ENCODE results near the gene NID2. TPM values are rescaled to one million over a fixed set of nuclear protein-coding genes. Genes with fewer than 3 reads are reported as not detected.

NID2 gene
- polyA plus RNA-seq, 3 donors = 4.0 to 25.9 (median 21.7) TPM

GRCh38 chr14:52015411-52016030, 53.3 kb downstream of the NID2 start:
- WGBS, 3 donors = 58 to 73% (median 72%) methylated on average over 8 of the region's 8 CpGs
- no peak overlapping the region for H3K27ac ChIP-seq (ENCODE audit: low read depth, low read length)

DNA sequence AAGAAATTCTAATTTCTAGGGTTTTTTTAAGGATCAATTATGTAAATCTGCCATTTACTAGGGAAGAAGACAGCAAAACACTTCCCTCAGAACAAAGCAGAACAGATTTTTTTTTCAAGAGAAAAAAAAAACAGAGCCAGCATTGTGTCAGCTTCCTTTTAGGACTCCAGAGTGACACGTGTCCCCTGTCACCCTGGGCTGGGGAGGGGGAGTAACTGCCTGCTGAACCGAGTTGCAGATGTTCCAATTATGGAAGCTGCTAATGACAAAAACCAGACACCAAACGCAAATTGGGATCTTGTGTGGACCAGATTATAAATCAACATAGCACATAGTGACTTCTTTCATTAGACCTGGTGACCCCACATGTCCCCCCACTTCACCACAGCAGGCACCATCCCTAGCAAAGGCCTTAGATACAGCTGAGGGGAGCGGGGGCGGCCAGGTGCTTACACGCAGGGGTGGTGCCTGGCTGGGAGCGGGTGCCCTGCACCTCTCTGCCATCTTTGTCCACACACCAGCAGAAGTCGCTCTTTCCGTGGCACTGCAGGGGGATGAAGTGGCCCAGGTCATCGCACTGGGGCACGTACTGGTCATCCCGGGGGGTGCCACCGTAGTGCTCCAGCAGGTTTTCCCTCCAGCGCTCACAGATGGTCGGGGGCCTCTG, 54.1 kb downstream of the NID2 start:
- WGBS, 3 donors = 78 to 84% (median 78%) methylated on average over 15 of the region's 15 CpGs
- no peak overlapping the region for H3K27ac ChIP-seq (ENCODE audit: low read depth, low read length)

- no peak overlapping the region for H3K27ac ChIP-seq (ENCODE audit: low read depth, low read length)
- 59 to 75% (median 68%) methylated on average over 11 of the region's 11 CpGs for WGBS, 3 donors
Observed at GRCh38 chr14:52013984-52014600, 54.8 kb downstream of the NID2 start.

DNA sequence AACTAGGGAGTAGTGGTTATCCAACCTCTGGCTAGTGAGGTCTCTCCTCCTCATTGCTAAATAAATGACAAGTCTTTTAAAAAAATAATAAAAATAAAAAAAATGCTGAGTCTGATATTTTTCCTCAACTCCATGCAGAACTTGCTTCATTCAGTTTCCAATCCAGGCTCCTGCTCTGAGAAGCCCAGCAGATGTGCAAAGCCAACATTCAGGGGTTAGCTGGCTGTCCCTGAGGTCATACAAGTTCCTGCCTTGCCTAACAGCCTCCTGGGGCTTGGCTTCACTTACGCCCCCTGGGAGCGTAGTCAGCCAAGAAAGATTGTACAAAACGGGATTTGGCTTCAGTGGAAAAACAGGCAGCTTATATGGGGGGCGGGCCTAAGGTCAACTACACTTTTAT, 56.2 kb downstream of the NID2 start:
- 33 to 40% (median 38%) methylated on average over 4 of the region's 4 CpGs for WGBS, 3 donors
- H3K27ac ChIP-seq (ENCODE audit: low read depth, low read length) = no peak overlapping the region

DNA sequence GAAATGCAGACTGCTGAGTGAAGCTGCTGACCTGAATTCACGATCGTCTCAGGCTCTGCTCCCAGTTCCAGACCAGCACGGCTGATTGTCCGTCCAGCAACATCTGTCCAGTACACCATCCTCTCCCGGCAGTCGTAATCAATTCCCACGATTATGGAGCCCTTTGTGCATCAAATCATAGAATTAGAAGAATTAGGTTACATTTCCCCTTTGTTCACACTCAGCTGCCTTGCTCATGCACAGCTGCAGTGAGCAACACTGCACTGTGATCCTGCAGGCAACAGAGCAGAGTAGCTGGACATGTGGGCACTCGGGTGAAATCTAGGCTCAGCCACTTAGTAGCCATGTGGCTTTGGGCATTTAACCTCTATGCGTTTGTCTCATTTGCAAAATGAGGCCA, 57.3 kb downstream of the NID2 start:
- WGBS, 3 donors = 75 to 93% (median 83%) methylated on average over 9 of the region's 9 CpGs
- H3K27ac ChIP-seq (ENCODE audit: low read depth, low read length) = no peak overlapping the region

DNA sequence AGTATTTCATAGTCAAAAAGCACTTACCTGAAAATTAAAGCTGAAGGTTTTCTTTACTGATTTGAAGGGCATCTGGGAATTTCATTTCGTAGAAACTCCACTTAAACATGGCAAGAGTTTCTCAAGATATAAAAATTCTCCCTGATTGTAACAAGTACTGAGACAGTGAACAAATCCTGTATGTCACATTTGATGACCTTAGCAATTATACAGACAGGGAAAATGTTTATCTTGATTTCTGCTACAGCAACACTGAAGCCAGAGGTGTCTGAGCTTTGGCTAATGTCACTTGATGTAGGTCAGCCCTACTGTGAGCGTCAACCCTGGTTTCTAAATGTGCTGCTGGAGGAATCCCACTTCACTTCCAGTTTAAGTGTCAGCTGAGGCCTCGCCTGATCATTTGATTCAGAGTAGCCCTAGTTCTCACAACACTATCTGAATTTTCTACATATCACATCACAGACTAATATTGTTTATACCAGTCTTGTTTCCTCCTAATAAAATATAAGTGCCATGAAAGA, 58.6 kb downstream of the NID2 start:
- WGBS, 3 donors = 79 to 92% (median 92%) methylated on average over 3 of the region's 3 CpGs
- H3K27ac ChIP-seq (ENCODE audit: low read depth, low read length) = no peak overlapping the region

DNA sequence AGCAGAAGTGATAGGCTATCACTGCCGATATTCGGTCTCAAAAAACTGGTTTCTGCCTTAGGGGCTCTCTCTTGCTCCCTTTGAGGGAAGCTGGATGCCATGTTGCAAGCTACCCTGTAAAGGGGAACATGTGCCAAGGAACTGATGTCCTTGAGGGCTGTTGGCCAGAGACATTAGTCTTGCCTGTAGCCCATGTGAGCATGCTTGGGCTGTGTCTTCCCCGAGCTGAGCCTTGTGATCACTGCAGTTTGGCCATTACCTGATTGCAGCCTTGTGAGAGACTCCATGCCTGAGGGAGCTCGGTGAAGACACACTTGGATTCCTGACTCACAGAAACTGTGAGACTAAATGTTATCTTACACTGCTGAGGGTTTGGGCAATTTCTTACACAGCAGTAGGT, 60.7 kb downstream of the NID2 start:
- H3K27ac ChIP-seq (ENCODE audit: low read depth, low read length) = no peak overlapping the region

GRCh38 chr14:52007637-52008036, 61.2 kb downstream of the NID2 start:
- WGBS, 3 donors = 63 to 92% (median 80%) methylated on average over 1 of the region's 1 CpG
- no peak overlapping the region for H3K27ac ChIP-seq (ENCODE audit: low read depth, low read length)

More for the DNA sequence above, 60.7 kb downstream of the NID2 start:
- 90 to 95% (median 94%) methylated on average over 4 of the region's 4 CpGs for WGBS, 3 donors

DNA sequence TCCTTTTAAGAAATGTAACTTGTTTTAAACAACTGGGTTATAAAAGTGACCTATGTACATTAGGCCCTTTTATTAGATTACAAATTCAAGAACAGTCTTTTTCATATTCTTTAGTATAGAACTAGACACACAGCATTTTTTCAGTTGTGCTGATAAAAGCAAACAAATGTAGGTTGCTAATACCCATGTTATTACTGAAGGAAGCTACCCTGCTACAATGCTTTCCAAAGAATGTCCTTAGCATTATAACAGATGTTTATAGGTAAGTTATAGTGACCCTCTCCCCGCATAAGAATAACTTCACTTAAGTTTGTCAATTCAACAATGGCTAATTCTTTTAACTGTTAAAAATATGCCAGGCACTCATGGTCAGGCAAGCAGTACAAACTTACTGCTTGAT, 61.6 kb downstream of the NID2 start:
- H3K27ac ChIP-seq (ENCODE audit: low read depth, low read length) = no peak overlapping the region
- WGBS, 3 donors = 88 to 90% (median 89%) methylated on average over 1 of the region's 1 CpG

DNA sequence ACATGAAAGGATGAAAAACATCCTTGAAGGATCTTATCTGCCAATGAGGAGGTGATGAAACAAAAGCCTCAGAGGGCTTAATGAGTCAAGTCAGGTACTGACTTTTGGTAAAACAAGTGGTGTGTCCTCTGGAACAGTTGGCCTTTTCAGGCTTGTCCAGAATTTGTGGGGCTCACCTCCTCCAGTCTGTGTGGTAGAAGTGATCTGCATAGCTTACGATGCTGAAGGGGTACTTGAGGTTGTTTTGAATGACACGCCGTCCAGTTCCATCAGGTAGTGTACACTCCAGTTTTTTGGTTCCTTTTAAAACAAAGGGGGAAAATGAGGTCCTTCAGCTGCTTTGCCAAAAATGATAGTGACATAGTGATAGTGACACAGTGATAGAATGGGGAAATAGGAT, 62.5 kb downstream of the NID2 start:
- no peak overlapping the region for H3K27ac ChIP-seq (ENCODE audit: low read depth, low read length)
- 95 to 97% (median 96%) methylated on average over 3 of the region's 3 CpGs for WGBS, 3 donors

- no peak overlapping the region for H3K27ac ChIP-seq (ENCODE audit: low read depth, low read length)
- 49 to 84% (median 81%) methylated on average over 2 of the region's 2 CpGs for WGBS, 3 donors
Observed at GRCh38 chr14:52005625-52006024, 63.2 kb downstream of the NID2 start.

GRCh38 chr14:52003324-52003723, 65.5 kb downstream of the NID2 start:
- H3K27ac ChIP-seq (ENCODE audit: low read depth, low read length) = no peak overlapping the region

GRCh38 chr14:52002542-52002941, 66.3 kb downstream of the NID2 start:
- no peak overlapping the region for H3K27ac ChIP-seq (ENCODE audit: low read depth, low read length)
- WGBS, 3 donors = 65 to 89% (median 82%) methylated on average over 4 of the region's 4 CpGs

More at GRCh38 chr14:52003324-52003723, 65.5 kb downstream of the NID2 start:
- 52 to 70% (median 68%) methylated on average over 3 of the region's 3 CpGs for WGBS, 3 donors

DNA sequence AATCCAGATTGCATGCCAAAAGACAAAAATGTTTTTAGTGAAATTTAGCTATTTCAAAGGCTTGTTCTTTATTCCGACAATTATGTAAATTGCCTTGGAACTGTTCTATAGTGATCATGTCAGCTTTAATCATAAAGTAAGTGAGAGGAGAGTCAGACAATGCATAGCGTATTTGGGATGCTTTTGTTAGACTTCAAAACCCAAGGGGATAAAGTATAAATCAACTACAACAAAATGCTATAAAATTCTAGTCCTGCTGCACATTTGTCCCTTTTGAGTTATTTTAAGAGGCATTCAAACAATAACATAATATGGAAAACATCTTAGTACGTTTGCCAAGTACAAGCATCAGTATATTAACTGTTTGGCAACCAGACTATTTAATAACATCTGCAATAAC, 68.2 kb downstream of the NID2 start:
- no peak overlapping the region for H3K27ac ChIP-seq (ENCODE audit: low read depth, low read length)
- 65 to 78% (median 73%) methylated on average over 3 of the region's 3 CpGs for WGBS, 3 donors

GRCh38 chr14:52000019-52000582, 68.8 kb downstream of the NID2 start:
- 65 to 78% (median 74%) methylated on average over 3 of the region's 3 CpGs for WGBS, 3 donors
- H3K27ac ChIP-seq (ENCODE audit: low read depth, low read length) = no peak overlapping the region

GRCh38 chr14:51999084-51999483, 69.8 kb downstream of the NID2 start:
- 59 to 82% (median 72%) methylated on average over 2 of the region's 2 CpGs for WGBS, 3 donors
- no peak overlapping the region for H3K27ac ChIP-seq (ENCODE audit: low read depth, low read length)

DNA sequence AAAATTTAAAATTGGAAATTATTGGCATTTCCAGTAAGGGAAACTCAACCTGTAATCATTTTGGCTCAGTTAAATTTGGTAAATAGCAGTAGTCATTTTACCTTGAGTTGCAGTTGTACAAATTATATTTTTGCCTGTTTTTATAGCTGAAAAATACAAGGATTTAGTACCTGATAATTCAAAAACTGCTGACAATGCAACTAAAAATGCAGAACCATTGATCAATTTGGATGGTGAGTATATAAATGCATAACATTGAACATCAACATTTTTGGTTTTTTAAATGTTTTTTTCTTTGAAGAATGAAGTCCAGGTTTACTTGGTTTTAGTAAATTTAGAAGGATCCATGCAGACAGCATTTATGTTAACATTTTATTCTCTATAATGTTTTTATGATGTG, 70.5 kb downstream of the NID2 start:
- H3K27ac ChIP-seq (ENCODE audit: low read depth, low read length) = no peak overlapping the region

GRCh38 chr14:51996148-51996746, 72.6 kb downstream of the NID2 start:
- 39 to 53% (median 42%) methylated on average over 4 of the region's 4 CpGs for WGBS, 3 donors

More at GRCh38 chr14:51996148-51996746, 72.6 kb downstream of the NID2 start:
- H3K27ac ChIP-seq (ENCODE audit: low read depth, low read length) = no peak overlapping the region

Measured in adipose tissue (tissue), 3 donors.